ENCODE results near the gene CHPT1.
A peak's percentile ranks its signal among the peaks of the same experiment; 100 is the strongest.
"Not testable (repeated sequence)": the region's sequence is repeated elsewhere in the genome, so short reads cannot be mapped to it uniquely, and the experiment has no call there.

The CHPT1 gene

DNA sequence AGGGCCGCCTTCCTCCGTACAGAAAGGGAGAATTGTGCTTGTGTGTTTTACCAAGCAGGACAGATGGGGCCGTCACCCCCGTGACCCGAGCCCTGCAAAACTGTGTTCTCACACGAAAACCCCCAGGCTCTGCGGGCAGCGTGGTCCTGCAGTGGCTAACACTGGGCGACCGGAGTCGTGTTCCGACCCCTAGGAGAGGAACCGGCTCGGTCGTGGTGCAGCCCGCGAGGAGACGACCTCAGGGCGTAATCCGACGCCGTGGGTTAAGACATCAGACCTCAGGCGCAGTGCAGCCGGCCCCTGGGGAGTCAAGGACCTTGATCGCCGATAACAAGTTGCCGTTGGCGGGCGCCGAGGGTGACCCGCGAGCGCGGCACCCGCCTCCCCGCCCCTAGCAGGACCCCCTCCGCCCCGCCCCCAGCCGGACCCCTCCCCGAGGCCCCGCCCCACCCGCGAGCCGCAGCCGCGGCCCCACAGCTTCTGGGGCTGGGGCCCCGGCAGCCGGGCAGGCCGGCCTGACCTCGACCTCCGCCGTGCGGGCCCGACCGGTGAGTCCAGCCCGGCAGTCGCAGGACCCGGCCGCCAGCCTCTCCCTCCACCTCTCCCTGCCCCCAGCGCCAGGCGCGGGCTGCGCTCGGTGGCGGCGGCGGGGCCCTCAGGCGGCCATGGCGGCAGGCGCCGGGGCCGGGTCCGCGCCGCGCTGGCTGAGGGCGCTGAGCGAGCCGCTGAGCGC, at the start of gene CHPT1:
TSS of gene CHPT1 (plus strand) at position 444 of the 733 bp plus-strand sequence. CDS start at position 666, 222 bp downstream.
- peak; percentile 41 for DNase-seq (ENCODE audit: low read depth)

DNA sequence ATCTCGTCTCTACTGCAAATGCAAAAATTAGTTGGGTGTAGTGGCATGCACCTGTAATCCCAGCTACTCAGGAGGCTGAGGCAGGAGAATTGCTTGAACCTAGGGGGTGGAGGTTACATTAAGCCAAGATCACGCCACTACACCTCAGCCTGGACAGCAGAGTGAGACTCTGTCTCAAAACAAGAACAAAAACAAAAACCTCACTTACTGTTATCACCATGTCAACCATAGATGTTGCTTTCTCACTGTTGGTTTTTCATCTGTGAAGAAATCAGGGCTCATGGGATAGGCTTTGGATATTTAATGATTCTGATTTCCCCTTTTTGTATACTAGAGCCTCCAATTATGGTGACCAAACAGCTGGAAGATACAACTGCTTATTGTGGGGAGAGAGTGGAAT, 49.7 kb upstream of the CHPT1 start:
- no peak for DNase-seq (ENCODE audit: low read depth)

DNA sequence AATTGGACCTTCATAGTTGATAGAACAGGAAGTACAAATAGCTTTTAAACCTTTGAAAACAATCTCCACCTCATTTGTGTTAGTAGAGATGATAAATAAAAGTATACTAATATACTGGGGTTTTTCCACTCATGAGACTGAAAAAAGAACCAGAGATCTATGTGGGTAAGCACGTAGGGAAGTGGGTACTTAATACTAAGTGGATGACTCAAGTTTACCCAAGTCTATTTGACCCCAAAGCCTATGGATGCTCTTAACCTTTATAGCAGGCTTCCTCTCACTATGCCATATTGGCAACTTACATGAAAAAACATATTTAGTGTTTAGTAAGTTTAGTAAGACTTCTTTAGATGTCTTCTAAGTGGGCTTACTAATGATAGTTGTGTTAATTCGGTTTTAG, 49.2 kb upstream of the CHPT1 start:
- DNase-seq (ENCODE audit: low read depth), result no peak

DNA sequence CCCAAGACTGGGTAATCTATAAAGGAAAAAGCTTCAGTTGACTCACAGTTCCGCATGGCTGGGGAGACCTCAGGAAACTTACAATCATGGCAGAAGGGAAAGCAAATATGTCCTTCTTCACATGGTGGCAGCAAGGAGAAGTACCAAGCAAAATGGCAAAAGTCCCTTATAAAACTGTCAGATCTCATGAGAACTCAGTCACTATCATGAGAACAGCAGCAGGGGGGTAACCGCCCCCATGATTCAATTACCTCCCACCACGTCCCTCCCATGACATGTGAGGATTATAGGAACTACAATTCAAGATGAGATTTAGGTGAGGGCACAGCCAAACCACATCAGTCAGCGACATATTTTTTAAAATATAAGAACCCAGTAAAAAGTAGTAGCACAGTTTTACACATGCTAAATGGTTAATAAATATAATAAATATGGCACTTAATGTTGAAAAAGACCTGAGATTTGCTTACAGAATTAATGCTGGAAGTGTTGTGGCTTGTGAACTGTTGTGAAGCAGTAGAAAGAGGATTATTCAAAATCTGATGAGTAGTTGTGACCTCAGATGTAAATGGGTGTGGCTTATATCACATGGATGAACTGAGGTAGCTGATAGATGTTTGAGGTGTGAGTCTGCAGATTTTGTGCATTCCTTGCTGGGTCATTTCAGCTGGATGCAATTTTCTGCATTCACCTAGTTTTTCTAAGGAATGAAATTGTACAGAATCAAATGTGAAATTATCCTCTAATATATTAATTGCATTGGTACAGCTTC, 46.9 kb upstream of the CHPT1 start:
- DNase-seq (ENCODE audit: low read depth), result no peak

DNA sequence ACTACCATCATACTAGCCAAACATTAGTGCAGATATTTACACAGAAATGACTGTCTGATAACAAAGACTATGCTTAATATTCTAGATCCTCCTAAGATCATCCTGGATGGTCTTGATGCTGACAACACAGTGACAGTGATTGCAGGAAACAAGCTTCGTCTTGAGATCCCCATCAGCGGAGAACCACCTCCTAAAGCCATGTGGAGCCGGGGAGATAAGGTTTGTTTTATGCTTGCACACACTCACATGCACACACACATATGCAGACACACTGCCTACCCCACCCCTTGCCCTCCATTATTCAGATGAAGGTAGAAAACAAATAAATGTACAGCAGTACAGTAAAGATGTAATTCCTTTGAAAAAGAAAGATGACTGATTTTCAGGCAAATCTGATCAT, 44.4 kb upstream of the CHPT1 start:
- no peak for DNase-seq (ENCODE audit: low read depth)

DNA sequence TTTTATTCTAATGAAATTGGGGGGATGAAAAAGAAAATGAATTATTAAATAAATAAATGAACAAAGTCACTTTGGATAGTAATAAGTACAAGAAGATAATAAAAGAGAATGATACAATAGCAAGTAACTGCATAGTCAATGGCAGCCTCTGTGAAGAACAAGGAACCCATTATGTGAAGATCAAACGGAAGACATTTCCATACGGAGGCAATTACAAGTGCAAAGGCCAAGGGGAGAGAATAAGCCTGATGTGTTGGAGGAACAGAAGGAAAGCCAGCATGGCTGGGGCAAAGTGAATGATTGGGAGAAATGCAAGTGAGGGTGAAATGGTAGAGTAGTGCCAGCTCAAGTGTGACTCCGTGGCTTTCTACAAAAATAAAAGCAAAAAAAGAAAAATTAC, 43.9 kb upstream of the CHPT1 start:
- no peak for DNase-seq (ENCODE audit: low read depth)

DNA sequence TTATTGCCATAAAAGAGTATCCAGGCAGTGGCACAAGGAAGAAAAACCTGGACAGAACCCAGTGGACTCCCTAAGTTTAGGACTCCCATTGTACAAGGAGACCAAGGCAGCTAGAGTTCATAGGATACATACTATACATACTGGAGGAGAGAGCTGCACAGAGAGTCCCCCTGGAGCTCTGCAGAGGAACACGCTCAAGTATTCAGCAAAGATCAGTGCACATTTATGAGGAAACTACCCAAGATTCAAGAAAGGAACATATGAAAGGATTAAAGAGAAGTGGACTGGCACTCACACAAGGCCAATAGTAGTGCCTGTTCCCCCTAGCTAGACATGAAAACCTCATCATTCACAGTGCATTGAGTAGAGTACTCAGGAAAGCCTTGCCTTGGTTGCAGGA, 43.0 kb upstream of the CHPT1 start:
- DNase-seq (ENCODE audit: low read depth), result no peak

DNA sequence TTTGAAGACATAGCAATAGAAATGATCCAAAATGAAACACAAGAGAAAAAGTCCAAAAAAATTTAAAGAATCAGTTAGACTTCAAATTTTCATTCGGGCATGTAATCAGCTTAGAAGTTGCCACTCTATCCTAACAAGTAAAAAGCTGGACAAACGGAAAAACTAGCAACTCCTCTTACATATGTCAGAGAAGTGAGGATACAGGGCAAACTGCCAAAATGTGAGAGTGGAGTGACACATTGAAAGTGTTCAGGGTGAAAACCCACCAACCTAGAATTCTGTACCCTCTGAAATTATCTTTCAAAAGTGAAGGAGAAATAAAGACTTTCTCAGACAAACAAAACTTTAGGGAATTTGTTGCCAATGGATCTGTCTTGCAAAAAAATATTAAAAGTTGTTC, 42.0 kb upstream of the CHPT1 start:
- DNase-seq (ENCODE audit: low read depth), result no peak

DNA sequence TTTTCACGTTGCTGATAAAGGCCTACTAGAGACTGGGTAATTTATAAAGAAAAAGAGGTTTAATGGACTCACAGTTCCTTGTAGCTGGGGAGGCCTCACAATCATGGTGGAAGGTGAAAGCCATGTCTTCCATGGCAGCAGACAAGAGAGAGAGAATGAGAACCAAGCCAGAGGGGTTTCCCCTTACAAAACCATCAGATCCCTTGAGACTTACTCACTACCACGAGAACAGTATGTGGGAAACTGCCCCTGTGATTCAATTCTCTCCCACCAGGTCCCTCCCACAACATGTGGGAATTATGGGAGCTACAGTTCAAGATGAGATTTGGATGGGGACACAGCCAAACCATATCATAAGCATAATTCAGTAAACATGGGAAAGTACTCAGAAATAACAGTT, 36.8 kb upstream of the CHPT1 start:
- not testable (repeated sequence) for DNase-seq (ENCODE audit: low read depth)

DNA sequence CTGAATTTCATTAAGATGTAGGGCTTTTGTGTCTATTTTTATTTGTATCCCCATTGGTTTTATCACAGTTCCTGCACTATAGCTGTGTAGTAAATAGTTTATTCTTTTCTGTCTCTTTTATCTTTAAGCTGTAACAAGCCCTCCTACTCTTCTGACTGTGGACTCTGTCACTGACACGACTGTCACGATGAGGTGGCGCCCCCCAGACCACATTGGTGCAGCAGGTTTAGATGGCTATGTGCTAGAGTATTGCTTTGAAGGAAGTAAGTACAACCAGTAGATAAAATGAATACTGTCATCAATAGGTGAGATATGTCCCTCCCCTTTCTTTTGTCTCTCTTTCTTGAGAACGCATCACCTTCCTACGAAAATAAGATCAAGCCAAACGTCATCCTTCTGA, 34.1 kb upstream of the CHPT1 start:
- no peak for DNase-seq (ENCODE audit: low read depth)

DNA sequence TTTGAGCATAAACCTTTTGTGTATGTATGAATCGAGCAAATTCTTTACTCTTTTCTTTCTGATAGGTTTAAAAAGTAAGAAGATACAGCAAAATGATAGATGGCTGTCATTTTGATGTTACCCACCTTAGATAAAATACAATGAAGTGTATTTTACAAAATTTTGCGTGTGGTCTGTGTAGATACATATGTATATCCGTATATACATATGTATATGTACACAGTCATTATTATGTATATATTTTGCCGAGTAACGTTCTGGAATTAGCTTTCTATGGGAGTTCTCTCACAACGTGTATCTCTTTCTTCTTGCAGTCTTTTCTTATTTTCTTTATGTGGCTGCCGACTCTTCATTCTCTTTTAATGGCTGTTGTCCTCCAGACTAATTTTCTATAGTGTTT, 32.4 kb upstream of the CHPT1 start:
- DNase-seq (ENCODE audit: low read depth), result no peak

DNA sequence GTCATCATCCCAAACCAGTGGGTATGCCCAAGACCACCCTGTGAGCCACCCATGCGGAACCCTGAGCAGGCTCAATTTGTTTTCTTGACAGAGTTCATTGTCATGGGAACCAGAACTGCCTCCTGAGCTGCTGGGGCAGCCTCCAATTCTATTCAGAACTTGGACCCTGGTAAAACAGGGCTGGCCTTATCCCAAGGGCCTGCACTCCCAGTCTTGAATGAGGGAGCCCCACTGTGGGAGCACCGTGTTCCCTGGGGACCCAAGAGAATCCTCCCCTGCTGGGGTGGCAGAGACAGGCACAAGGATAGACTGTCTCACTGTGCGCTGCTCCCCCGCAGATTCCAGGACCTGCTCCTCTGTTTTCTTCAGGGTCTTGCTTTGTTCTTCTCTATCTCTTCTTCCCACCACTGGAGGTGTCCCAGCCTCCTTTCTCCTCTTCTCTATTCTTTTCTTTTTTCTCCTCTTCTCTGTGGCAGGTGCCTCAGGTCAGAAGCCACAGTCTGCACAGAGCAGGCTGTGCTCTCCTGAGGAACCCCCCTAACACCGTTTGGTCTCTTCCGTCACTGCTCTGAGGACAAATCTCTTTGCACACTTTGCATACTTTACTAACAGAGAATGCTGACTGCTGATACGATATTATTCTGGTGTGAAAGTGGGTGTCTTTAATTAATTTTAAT, 31.2 kb upstream of the CHPT1 start:
- no peak for DNase-seq (ENCODE audit: low read depth)

DNA sequence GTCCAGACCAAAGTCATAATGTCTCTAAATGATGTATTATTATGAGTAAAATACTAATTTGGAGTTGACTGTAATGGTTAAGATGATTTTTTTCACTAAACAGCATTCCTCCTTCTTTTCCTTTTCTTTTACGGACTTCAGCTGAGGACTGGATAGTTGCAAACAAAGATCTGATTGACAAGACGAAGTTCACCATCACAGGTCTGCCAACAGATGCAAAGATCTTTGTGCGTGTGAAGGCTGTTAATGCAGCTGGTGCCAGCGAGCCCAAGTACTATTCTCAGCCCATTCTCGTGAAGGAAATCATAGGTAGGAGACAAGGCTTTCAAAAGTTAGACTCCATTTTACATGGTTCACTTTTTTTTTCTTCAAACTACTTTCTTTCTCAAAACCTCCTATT, 29.8 kb upstream of the CHPT1 start:
- no peak for DNase-seq (ENCODE audit: low read depth)

DNA sequence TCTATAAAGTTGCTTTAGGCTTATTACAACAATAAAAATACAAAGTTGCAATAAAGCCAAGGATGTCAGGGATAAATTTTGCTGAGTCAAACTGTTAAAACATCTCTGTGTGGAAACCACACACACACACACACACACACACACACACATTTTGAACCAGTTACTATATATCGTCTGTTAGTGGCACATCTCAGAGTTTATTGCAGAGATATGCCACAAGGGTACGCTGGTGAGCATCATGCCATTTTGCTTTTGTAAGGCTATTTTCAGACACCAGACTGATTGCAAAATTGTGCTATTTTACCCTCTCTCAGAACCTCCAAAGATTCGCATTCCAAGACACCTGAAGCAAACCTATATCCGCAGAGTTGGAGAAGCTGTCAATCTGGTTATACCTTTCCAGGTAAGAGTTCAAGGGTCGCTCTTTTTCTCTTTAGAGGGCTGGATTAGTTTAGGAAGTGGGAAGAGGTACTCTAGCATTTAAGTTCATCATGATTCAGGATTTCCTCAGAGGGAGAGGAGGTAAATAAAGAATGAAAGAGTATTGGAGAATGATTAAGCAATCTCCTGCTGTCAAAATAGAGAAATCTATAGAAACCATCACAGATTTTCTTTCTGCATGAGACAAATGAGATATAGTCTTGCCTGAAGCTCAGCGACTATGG, 27.3 kb upstream of the CHPT1 start:
- peak; percentile 7 for DNase-seq (ENCODE audit: low read depth)

DNA sequence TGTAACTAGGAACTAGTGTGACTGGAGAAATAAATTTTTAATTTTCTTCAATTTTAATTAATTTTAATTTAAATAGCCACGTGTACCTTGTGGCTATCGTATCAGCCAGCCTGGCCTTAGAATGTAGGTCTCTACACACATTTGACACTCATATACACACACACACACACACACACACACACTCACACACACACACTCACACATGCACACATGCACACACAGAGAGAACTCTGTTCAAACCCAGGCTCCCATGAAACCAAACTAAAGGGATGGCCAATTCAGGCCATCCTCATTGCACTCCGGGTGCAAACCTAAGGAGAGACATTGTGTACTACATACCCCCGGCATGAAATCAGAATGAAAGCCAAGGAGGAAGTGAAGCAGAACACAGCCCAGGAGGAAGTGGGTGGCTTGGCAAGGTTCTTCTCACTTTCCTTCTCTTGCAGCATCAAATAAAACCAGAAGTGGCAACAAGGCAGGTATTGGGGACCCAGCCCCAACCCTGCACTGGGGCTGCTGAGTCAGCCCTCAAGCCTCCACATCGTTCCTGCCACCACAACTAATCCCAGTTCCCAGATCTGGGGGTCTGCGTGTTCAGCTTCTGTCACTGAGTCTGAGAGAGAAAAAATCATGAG, 26.2 kb upstream of the CHPT1 start:
- DNase-seq (ENCODE audit: low read depth), result peak; percentile 10

DNA sequence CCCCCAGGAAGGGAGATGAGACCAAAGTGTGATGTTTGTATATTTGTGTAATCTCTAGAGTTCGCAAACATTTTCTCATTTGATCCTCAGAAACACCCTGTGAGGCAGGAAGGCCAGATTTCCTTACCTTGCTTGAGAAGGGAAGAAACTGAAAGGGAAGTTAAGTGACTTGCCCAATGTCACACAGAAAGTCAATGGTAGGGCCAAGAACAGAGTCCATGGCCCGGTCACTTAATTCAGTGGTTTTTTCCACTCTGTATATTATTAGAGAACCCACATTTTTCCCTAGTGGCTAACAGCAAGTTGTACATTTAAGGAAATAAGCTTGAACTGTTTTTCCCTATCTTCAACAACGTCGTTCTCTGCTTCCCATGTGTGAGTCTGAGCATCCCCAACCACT, 25.6 kb upstream of the CHPT1 start:
- no peak for DNase-seq (ENCODE audit: low read depth)

DNA sequence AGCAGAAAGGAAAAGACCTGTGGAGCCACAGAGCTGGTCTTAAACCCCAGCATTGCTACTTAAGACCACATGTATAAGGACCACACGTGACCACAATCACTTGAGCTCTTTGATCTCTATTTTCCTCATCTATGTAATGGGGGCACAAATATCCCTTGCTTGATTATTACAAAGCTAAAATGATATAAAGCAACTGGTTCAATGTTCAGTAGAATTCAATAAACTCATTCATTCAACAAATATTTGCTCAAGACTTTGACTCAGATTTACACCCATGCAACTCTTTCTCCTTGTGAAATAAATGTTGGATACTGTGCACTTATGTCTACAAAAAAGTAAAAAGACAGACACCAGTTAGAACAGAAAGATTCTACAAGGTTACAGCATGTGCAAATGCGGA, 21.9 kb upstream of the CHPT1 start:
- no peak for DNase-seq (ENCODE audit: low read depth)

DNA sequence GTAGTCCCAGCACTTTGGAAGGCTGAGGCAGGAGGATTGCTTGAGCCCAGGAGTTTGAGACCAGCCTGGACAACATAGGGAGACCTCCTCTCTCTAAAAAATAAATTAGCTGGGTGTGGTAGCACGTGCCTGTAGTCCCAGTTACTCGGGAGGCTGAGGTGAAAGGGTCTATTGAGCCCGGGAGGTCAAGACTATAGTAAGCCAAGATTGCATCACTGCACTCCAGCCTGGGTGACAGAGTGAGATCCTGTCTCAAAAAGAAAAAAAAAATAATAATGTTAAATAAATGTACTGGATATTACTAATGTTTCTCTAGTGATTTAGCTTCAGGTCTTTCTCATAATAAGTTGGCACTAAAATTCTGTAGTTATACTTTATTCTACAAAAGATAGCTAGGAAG, 20.9 kb upstream of the CHPT1 start:
- DNase-seq (ENCODE audit: low read depth), result not testable (repeated sequence)

DNA sequence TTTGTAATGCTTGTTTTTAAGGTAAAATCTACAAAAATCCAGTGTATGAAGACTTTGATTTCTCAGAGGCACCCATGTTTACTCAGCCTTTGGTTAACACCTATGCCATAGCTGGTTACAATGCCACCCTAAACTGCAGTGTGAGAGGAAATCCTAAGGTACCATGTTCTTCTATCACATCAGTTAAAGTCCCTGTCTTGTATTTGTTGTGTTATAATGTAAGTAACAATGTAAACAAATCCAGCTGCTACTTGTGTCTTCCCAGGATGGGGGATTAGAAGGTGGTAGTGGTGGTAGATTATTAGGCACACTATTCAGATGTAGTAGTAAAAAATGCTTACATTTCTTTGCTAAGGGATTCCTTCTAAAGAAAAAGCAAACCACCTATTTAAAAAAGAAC, 19.4 kb upstream of the CHPT1 start:
- no peak for DNase-seq (ENCODE audit: low read depth)

DNA sequence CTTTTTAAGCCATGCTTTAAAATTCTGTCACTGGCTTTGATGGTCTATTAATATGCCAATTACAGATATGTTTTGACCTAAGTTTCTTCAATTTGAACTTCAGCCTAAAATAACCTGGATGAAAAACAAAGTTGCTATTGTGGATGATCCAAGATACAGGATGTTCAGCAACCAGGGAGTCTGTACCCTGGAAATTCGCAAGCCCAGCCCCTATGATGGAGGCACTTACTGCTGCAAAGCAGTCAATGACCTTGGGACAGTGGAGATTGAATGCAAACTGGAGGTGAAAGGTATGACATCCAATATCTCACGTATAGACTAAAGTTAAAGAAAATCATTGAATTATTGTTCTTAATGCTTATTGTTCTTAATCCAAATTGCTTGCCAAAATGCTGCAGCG, 17.2 kb upstream of the CHPT1 start:
- DNase-seq (ENCODE audit: low read depth), result no peak

DNA sequence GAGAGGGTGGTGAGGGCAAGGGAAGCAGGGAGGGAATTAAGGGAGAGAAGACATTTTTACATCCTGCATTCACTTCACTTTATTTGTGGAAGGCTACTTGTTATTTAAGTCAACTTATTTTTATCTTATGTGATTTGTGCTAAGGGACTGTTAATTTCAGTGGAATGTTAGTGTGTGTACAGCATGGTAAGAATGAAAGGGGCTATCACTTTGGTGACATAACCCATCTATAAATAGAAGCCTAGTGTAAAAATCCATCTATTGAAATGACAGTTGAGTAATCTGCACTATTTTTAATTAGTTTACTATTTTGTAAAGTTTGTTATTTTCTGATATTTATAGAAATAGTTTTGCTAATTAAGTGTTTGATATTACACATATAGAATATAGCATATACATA, 16.8 kb upstream of the CHPT1 start:
- DNase-seq (ENCODE audit: low read depth), result no peak

DNA sequence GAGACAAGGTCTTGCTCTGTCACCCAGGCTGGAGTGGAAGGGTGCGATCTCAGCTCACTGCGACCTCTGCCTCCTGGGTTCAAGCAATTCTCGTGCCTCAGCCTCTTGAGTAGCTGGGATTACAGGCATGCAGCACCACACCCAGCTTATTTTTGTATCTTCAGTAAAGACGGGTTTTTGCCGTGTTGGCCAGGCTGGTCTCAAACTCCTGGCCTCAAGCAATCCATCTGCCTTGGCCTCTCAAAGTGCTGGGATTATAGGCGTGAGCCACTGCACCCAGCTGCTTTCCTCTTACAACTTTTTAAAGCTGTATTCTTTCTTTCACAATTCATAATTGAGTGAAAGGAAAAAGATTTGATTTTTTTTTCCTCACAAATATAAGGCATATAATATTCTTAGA, 15.8 kb upstream of the CHPT1 start:
- DNase-seq (ENCODE audit: low read depth), result not testable (repeated sequence)
